KBM-7 (cell line): ENCODE results near the gene SERPING1.

ENCODE experiments used
- DNase-seq: peaks from one replicate; pipeline ENCODE4 v3.0.0-alpha.2; 2015
- in situ Hi-C: fragments of 300-500 bp; cut with MboI; formaldehyde crosslinking; loops from 2 replicates; pipeline ENCODE4 v1.14.3; 2020; ENCODE audit warnings: low sequenced_read_pairs, low pct_unique_long_range_greater_than_20kb, mixed read lengths

The SERPING1 gene

DNA sequence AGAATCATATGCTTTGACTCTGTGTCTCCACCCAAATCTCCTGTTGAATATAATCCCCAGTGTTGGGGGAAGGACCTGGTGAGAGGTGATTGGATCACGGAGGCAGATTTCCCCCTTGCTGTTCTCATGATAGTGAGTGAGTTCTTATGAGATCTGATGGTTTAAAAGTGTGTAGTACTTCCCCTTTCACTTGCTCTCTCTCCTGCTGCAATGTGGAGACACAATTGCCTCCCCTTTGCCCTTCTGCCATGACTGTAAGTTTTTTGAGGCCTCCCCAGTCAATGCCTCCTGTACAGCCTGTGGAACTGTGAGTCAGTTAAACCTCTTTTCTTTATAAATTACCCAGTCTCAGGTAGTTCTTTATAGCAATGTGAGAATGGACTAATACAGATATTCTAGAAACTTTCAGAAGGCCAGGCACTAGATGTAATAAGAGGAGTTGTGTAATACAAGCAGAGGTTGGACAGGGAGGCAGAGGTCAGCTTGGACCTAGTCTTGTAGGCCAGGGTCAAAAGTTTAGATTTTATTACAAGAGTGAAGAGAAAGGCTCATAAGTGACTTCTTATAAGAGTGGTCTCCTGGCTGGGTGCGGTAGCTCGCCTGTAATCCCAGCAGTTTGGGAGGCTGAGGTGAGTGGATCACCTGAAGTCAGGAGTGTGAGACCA, 9.3 kb upstream of the SERPING1 start:
- DNase-seq = peak; percentile 58
- in situ Hi-C loops = loop anchor here (25.0 kb wide), 1 partner anchor 101 kb away; no protein-coding TSS in a partner anchor

GRCh38 chr11:57596266-57596885, 1.1 kb upstream of the SERPING1 start:
- in situ Hi-C loops = loop anchor here (25.0 kb wide), 1 partner anchor 109 kb away; no protein-coding TSS in a partner anchor

GRCh38 chr11:57597916-57598830, 688 bp downstream of the SERPING1 start:
- no peak for DNase-seq
- in situ Hi-C loops = loop anchor here (25.0 kb wide), 1 partner anchor 111 kb away; no protein-coding TSS in a partner anchor

More at GRCh38 chr11:57596266-57596885, 1.1 kb upstream of the SERPING1 start:
- DNase-seq = no peak

- no peak for DNase-seq
- in situ Hi-C loops = loop anchor here (25.0 kb wide), 1 partner anchor 111 kb away; no protein-coding TSS in a partner anchor
Measured at GRCh38 chr11:57598831-57599155, 1.3 kb downstream of the SERPING1 start.

DNA sequence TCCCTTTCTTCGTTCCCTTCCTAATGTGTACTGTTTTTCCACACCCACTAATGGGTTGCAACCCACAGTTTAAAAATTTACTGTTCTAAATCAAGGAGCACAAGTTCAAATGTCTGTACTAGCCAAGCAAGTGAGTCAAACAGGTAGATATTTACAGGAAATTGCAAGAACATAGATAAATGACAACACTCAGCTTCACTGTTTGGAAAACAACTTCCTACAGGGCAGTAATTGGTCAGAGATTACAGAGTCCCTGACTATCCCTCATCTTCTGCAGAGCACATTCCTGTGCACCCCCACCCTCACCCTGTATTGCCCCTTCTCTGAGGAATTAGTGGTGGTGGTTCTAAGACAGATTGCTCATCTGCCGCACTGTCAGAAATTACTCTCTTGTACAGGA, 1.9 kb downstream of the SERPING1 start:
- DNase-seq = no peak
- in situ Hi-C loops = loop anchor here (25.0 kb wide), 1 partner anchor 112 kb away; no protein-coding TSS in a partner anchor

DNA sequence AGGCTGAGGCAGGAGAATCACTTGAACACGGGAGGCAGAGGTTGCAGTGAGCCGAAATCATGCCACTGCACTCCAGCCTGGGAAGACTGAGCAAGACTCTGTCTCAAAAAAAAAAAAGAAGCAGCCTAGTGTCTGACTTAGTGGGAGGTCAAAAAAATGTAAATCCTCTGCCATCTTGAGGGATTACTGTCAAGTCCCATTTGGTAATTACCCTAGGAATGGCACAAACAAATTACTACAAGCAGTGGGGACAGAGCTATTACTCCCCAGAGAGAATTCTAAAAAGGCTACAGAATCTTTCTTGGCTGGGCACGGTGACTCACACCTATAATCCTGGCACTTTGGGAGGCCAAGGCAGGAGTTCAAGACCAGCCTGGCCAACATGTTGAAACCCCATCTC, 3.8 kb downstream of the SERPING1 start:
- DNase-seq = no peak
- in situ Hi-C loops = no loop called here

DNA sequence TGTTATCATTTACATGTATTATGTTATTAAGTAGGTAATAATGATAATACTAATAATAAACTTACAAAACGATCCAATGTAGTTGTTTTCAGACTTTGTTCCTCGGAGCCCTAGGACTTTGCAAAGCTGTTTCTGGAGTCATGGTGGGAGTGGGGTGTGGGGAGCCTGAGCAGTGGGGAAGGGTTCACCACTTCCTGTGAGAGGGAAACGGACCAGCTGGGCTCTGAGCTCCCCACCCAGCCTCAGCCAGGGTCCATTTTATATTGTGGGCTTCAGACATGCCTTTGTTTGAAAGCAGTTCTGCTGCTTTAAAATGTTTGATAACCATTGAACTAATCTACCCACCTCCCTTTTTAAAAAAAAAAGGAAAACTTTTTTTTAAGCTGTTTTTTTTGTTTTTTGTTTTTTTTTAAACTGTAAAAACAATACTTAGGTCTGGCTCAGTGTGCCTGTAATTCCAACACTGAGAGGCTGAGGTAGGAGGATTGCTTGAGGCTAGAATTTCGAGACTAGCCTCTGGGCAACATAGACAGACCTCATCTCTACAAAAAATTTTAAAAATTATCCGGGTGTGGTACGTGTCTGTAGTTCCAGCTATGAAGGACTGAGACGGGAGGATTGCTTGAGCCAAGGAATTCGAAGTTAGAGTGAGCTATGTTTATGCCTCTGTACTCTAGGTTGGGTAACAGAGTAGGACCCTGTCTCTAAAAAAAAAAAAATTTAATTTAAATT, 7.0 kb downstream of the SERPING1 start:
- in situ Hi-C loops = no loop called here

GRCh38 chr11:57605028-57605420, 7.5 kb downstream of the SERPING1 start:
- in situ Hi-C loops = no loop called here
- no peak for DNase-seq

More for the DNA sequence above, 7.0 kb downstream of the SERPING1 start:
- DNase-seq = peak; percentile 65

DNA sequence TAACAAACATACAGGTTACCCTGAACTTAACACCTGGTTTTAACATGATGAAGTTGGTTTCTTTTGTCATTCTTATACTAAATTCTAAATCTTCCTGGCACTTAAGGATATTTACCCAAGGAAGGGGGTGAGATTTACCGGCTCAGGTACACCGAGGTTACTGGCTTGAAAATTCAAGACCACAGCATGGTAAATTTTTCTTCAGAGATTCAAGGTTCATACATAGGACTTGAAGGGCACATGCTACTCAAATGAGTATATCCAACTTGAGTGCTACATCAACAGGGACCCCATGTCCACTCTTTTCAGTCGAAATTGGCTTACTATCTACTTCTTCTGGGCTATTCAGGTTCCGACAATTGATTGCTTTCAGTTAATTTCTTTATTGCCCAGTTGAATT, 12.7 kb downstream of the SERPING1 start:
- in situ Hi-C loops = no loop called here

GRCh38 chr11:57614234-57614772, 16.8 kb downstream of the SERPING1 start:
- no peak for DNase-seq

More for the DNA sequence above, 12.7 kb downstream of the SERPING1 start:
- no peak for DNase-seq

GRCh38 chr11:57615308-57615707, 17.8 kb downstream of the SERPING1 start:
- in situ Hi-C loops = no loop called here
- DNase-seq = no peak

More at GRCh38 chr11:57614234-57614772, 16.8 kb downstream of the SERPING1 start:
- in situ Hi-C loops = no loop called here

- in situ Hi-C loops = no loop called here
- DNase-seq = no peak
Measured at GRCh38 chr11:57616595-57616994, 19.1 kb downstream of the SERPING1 start.

DNA sequence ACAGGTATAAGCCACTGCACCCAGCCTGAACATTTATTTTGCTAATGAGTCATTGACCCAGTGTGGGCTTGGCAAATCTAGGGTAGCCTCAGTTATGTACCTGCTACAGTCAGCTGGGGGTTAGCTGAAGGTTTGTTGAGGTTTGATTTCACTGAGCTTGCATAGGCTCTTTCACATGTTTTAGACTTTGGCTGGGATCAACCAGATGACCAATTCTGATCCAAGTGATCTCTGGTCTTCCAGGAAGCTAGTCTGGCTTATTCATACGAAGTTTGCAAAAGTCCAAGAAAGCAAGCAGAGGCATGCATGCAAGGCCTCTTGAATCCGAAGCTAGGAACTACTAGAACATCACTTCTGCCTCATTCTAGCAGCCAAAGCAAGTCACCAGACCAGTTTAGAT, 21.0 kb downstream of the SERPING1 start:
- no peak for DNase-seq
- in situ Hi-C loops = no loop called here

DNA sequence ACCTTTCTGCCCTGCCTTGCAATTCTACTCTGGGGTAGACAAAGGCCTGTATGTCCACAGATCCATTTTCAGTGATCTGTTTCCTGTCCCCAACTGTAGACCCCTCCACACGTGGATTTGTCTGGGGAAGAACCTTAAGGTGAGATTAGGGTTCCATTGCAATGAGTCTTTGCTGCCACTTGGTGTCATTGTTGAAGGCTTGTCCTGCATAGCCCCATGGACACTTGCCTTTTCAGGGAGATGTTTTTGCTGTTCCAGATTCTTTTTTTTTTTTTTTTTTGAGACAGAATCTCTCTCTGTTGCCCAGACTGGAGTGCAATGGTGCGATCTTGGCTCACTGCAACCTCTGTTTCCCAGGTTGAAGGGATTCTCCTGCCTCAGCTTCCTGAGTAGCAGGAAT, 21.8 kb downstream of the SERPING1 start:
- DNase-seq = peak; percentile 47
- in situ Hi-C loops = no loop called here

- DNase-seq = no peak
- in situ Hi-C loops = no loop called here
Measured at GRCh38 chr11:57620467-57620866, 23.0 kb downstream of the SERPING1 start.

DNA sequence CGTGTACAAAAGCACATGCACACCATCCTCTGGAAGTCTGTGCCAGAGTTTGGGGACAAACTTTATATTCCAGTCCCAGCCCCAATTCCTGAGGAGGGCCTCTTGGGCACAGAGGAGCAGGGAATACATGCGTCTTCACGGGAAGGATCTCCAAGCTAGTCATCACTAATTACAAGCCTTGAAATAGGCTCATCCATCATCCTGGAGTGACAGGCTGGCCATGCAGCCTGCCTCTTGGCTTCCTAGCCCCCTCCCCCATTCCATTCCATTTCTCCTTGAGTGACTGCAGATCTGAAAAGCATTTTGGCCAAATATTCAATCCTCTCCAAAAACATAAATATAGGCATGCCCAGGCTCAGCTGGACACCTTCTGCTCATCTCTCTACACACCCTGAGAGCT, 24.8 kb downstream of the SERPING1 start:
- in situ Hi-C loops = no loop called here
- no peak for DNase-seq

DNA sequence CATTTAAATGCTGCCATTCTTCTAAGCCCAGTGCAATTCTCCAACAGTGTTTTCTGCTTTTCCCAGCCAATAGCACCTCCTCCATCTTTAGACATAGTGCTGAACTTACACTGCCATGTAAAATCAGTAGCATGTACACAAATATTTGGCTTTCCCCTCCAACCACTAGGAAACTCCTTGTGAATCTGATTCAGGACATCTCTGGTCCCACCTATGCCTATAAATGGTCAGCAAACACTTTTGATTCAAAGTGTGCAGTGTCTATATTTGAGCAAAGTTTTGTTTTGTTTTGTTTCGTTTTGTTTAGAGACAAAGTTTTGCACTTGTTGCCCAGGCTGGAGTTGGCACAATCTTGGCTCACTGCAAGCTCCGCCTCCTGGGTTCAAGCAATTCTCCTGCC, 27.4 kb downstream of the SERPING1 start:
- no peak for DNase-seq
- in situ Hi-C loops = no loop called here

DNA sequence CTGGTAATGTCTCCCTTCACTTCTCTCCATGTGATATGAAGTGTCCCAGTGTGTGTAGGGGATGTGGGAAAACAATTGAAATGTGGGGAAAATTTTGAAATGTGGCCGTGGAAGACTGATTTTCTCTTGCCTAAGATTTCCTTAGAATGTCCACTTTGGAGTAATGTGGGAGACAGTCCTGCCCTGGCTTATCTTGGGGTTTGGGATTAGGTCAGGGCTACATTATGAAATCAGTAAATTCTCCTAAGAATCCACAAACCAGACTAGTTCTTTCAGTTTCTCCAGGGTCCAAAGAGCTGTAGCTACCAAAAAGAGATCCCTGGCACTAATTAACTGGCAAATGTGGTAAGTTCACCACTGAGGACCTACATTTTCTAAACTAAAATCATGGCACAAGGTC, 29.4 kb downstream of the SERPING1 start:
- in situ Hi-C loops = no loop called here
- DNase-seq = no peak

DNA sequence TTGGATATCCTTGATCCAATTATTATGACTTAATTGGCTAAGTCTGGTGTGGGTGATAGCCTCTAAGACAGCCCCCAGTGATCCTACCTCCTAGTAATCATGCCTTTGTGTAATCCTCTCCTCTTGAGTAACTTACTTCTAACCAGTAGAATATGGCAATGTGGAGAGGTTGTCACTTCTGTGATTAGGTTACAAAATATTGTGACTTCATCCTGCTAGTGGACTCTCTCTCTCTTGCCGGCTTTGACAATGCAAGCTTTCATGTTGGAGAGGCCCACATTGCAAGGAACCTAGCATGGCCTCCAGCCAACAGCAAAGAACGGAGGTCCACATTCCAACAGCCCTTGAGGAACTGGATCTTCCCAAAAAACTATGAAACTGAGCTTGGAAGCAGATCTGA, 32.7 kb downstream of the SERPING1 start:
- no peak for DNase-seq
- in situ Hi-C loops = no loop called here
